GM12878 (cell line): ENCODE results near the gene RELT. TPM values are rescaled to one million over a fixed set of nuclear protein-coding genes. Genes with fewer than 3 reads are reported as not detected.

Experiments used
- ATAC-seq: fragments of 200-7000 bp; cut with Tn5 transposase; 3 replicates; pipeline ENCODE4 v1.9.1; 2020; ENCODE audit warnings: mild to moderate bottlenecking, moderate library complexity
- BruUV-seq: library from RNA; stranded (reverse); fragments of 400-500 nt; replicated peaks from 2 replicates; lab custom pipeline; 2021; lab: Mats Ljungman, UMichigan
- CTCF ChIA-PET: fragments of 300-600 bp; sonication (Branson Sonifier 250); formaldehyde crosslinking; extraction: SDS; loops from one replicate; lab custom pipeline; 2021; ENCODE audit warnings: inconsistent platforms; lab: Yijun Ruan, JAX
- POLR2A ChIA-PET: fragments of 350-600 bp; formaldehyde crosslinking; extraction: SDS; loops from one replicate; lab custom pipeline; 2021; ENCODE audit warnings: inconsistent platforms; lab: Charles Lee
- RAD21 ChIA-PET: fragments of 300-600 bp; sonication (Branson Sonifier 250); formaldehyde crosslinking; loops from one replicate; lab custom pipeline; 2023; ENCODE audit warnings: antibody characterized with exemption; ENCODE audit not compliant: unreplicated experiment; lab: Charles Lee
- SMC1A ChIA-PET: fragments of 300-600 bp; sonication (Branson Sonifier 250); formaldehyde crosslinking; loops from one replicate; lab custom pipeline; 2023; ENCODE audit not compliant: unreplicated experiment, uncharacterized antibody; lab: Charles Lee
- DNase-seq: peaks from one replicate; pipeline ENCODE4 v3.0.0-alpha.2; 2011; ENCODE audit warnings: low read depth, low spot score
- FAIRE-seq: peaks from 3 replicates; lab custom pipeline; 2011; peaks lifted over from hg19 to GRCh38; lab: Jason Lieb, UNC
- H2AFZ ChIP-seq: 2 replicates; pipeline ENCODE4 v1.6.0; 2011; ENCODE audit warnings: low read depth, low read length, control low read depth; ENCODE audit not compliant: control insufficient read depth
- H3K27ac ChIP-seq: 2 replicates; pipeline ENCODE4 v1.5.1; 2011; ENCODE audit warnings: control low read depth; ENCODE audit not compliant: control insufficient read depth, insufficient read depth
- H3K27me3 ChIP-seq, 2 experiments: replicated peaks in 1 of 2; 2 replicates each; pipeline versions ENCODE4 v1.6.0 to v1.6.1; 2011; ENCODE audit warnings: low read length in 1 of 2; ENCODE audit not compliant: control insufficient read depth in 2 of 2, insufficient read depth in 2 of 2
- H3K36me3 ChIP-seq, 2 experiments: 2 replicates each; pipeline ENCODE4 v1.5.1; 2011; ENCODE audit warnings: low read length in 1 of 2; ENCODE audit not compliant: control insufficient read depth in 2 of 2, insufficient read depth in 2 of 2
- H3K4me1 ChIP-seq: 2 replicates; pipeline ENCODE4 v1.6.1; 2011; ENCODE audit warnings: mild to moderate bottlenecking, low read length, moderate library complexity, mixed read lengths; ENCODE audit not compliant: control insufficient read depth, insufficient read depth
- H3K4me2 ChIP-seq: 2 replicates; pipeline ENCODE4 v1.6.0; 2011; ENCODE audit warnings: control low read depth; ENCODE audit not compliant: control insufficient read depth, insufficient read depth
- H3K4me3 ChIP-seq: fragments of 200-600 bp; sonication (generic); 2 replicates; pipeline ENCODE4 v1.5.1; 2016
- H3K79me2 ChIP-seq: 2 replicates; pipeline ENCODE4 v1.6.0; 2011; ENCODE audit warnings: low read length; ENCODE audit not compliant: control insufficient read depth, insufficient read depth
- H3K9ac ChIP-seq: 2 replicates; pipeline ENCODE4 v1.8.0; 2011; ENCODE audit warnings: low read length, control low read depth, mixed read lengths; ENCODE audit not compliant: control insufficient read depth, insufficient read depth
- H3K9me3 ChIP-seq: replicated peaks from 3 replicates; pipeline ENCODE4 v1.5.1; 2011; ENCODE audit warnings: mild to moderate bottlenecking, low read length; ENCODE audit not compliant: control insufficient read depth, insufficient read depth
- H4K20me1 ChIP-seq: 2 replicates; pipeline ENCODE4 v1.6.0; 2011; ENCODE audit not compliant: control insufficient read depth, insufficient read depth
- BRCA1 ChIP-seq: IDR thresholded peaks from 2 replicates; pipeline ENCODE4 v1.6.1; 2011; ENCODE audit warnings: low read depth, low read length, improper control_type of control experiment
- FOXK2 ChIP-seq: fragments of 450-650 bp; IDR thresholded peaks from 2 replicates; pipeline ENCODE4 v1.6.1; 2017; ENCODE audit warnings: mild to moderate bottlenecking, moderate library complexity
- PAX5 ChIP-seq: IDR thresholded peaks from 2 replicates; pipeline ENCODE4 v1.6.1; 2011; ENCODE audit warnings: low read depth, low read length, borderline replicate concordance
- SP1 ChIP-seq: IDR thresholded peaks from one replicate; pipeline ENCODE4 v1.6.1; 2011; ENCODE audit warnings: low read depth, low read length
- SUPT20H ChIP-seq: IDR thresholded peaks from 2 replicates; pipeline ENCODE4 v1.6.1; 2011; ENCODE audit warnings: low read depth, mild to moderate bottlenecking, low read length, moderate library complexity, borderline replicate concordance; ENCODE audit not compliant: control insufficient read depth
- TAF1 ChIP-seq: IDR thresholded peaks from 2 replicates; pipeline ENCODE4 v1.6.1; 2011; ENCODE audit warnings: mild to moderate bottlenecking, low read depth, low read length, borderline replicate concordance
- WGBS: methylation state at CpG from one replicate; pipeline ENCODE4 v1.1.6; 2016; ENCODE audit warnings: low lambda C conversion rate; ENCODE audit not compliant: insufficient replicate concordance, insufficient coverage; ENCODE audit errors: missing lambda C conversion rate; 5-methylcytosine and 5-hydroxymethylcytosine counted together
- in situ Hi-C: fragments of 300-500 bp; cut with MboI; formaldehyde crosslinking; loops from 9 replicates; pipeline ENCODE4 v1.14.3; 2018; ENCODE audit warnings: mixed read lengths
- intact Hi-C: fragments of 100-400 bp; cut with micrococcal nuclease; formaldehyde crosslinking; loops from one replicate; pipeline ENCODE4 v1.14.2; 2022; ENCODE audit not compliant: unreplicated experiment
- polyA plus RNA-seq, 11 experiments: library from polyadenylated mRNA; depleted of rRNA in 4 of 11; unstranded in 6 of 11; stranded (reverse) in 5 of 11; fragments of >200 nt; fragmentation: Nextera tagmentation in 4 of 11; fragmentation: Illumina TruSeq in 1 of 11; extraction: Ambion mirVana in 4 of 11; extraction: Trizol in 1 of 11; gene quantifications; 1 replicate in 1 of 11; 2 replicates in 10 of 11; pipeline versions ENCODE4 v1.2.1 to v1.2.3, GENCODE V29; 2011 to 2016; ENCODE audit warnings: inconsistent platforms in 2 of 11, missing spikeins in 2 of 11, low read depth in 1 of 11
- total RNA-seq, 4 experiments: library from RNA; depleted of rRNA in 3 of 4; stranded (reverse); fragments of >200 nt in 3 of 4; fragmentation: Illumina TruSeq in 1 of 4; extraction: Trizol in 1 of 4; gene quantifications; 2 replicates each; pipeline versions ENCODE4 v1.2.1 to v1.2.3, GENCODE V29; 2013 to 2021
- TF ChIP-seq, protein P1 (sequence below): fragments of 450-650 bp; IDR thresholded peaks from 2 replicates; pipeline ENCODE4 v1.6.1; 2018; ENCODE audit warnings: borderline replicate concordance, mild to moderate bottlenecking; ENCODE audit not compliant: partially characterized antibody

RELT gene
- total and polyA plus RNA-seq, 10 of the 15 experiments (the other 5 are each of a cell fraction or from before 2014, with no cell fraction given), result 1.2 to 28.5 (median 10.8) TPM

- H3K9ac ChIP-seq, result no peak overlapping the region
- no peaks in the 10 kb centered on the region; a peak in 1 of 4 replicates for H3K36me3 ChIP-seq
- no peaks in the 10 kb centered on the region for H3K79me2 ChIP-seq
- RAD21 ChIA-PET, result interaction anchor here (1.5 kb wide), 1 partner anchor 316 kb away, joined by 5 read pairs; no protein-coding TSS in a partner anchor
- in situ Hi-C loops (no loop called here), intact Hi-C loops (no loop called here)
- CTCF ChIA-PET, result interaction anchor here (15.3 kb wide), 1 partner anchor 45 kb away, joined by 400 read pairs; no protein-coding TSS in a partner anchor
- SMC1A ChIA-PET, result no interaction called here
- H3K9me3 ChIP-seq, result no peaks in the 10 kb centered on the region
- no TSS peak for BruUV-seq
- no peaks in the 10 kb centered on the region for H4K20me1 ChIP-seq
- ATAC-seq (no peak), DNase-seq (no peak), FAIRE-seq (no peak)
- TF ChIP-seq BRCA1, result no peak
- no peak for TF ChIP-seq FOXK2
- no peak for TF ChIP-seq SUPT20H
- TF ChIP-seq PAX5, result no peak
- TF ChIP-seq TAF1, result no peak
- TF ChIP-seq SP1, result no peak
- TF ChIP-seq, protein P1, sequence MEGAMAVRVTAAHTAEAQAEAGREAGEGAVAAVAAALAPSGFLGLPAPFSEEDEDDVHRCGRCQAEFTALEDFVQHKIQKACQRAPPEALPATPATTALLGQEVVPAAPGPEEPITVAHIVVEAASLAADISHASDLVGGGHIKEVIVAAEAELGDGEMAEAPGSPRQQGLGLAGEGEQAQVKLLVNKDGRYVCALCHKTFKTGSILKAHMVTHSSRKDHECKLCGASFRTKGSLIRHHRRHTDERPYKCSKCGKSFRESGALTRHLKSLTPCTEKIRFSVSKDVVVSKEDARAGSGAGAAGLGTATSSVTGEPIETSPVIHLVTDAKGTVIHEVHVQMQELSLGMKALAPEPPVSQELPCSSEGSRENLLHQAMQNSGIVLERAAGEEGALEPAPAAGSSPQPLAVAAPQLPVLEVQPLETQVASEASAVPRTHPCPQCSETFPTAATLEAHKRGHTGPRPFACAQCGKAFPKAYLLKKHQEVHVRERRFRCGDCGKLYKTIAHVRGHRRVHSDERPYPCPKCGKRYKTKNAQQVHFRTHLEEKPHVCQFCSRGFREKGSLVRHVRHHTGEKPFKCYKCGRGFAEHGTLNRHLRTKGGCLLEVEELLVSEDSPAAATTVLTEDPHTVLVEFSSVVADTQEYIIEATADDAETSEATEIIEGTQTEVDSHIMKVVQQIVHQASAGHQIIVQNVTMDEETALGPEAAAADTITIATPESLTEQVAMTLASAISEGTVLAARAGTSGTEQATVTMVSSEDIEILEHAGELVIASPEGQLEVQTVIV, result no peak
- WGBS, result 54% methylated on average over 6 of the region's 10 CpGs
- no peaks in the 10 kb centered on the region for H3K27me3 ChIP-seq
- POLR2A ChIA-PET, result no interaction called here
- no peak overlapping the region for H2AFZ ChIP-seq
- no peak overlapping the region for H3K27ac ChIP-seq
- H3K4me2 ChIP-seq, result no peak overlapping the region
- H3K4me3 ChIP-seq, result no peak overlapping the region
- no peaks in the 10 kb centered on the region for H3K4me1 ChIP-seq
Observed at GRCh38 chr11:73346186-73346935, 29.8 kb upstream of the RELT start.
